ENCODE results near the gene SPDYE3.

GRCh38 chr7:100266576-100267354, 40.7 kb upstream of the SPDYE3 start:
- TF ChIP-seq CTCF (IDR thresholded peaks at IDR 0.05), result no peak
- TF ChIP-seq ZFX (IDR thresholded peaks at IDR 0.05; ENCODE audit: borderline replicate concordance), result no peak

Measured in 22Rv1 (cell line).